ENCODE results near the gene TLL1.

Gene TLL1

GRCh38 chr4:165927366-165927765 is 54.3 kb downstream of the TLL1 start:
- TF ChIP-seq CTCF (IDR thresholded peaks at IDR 0.05; ENCODE audit: low read depth, low read length, poor library complexity, severe bottlenecking) (no peak), EZH2phosphoT487 (IDR thresholded peaks at IDR 0.05; ENCODE audit: borderline replicate concordance, low read length) (no peak)
- Histone ChIP-seq H3K36me3 (ENCODE audit: control insufficient read depth, low read length) (no peaks in the 10 kb centered on the region), H3K4me3 (ENCODE audit: low read length) (no peak overlapping the region), H3K9me2 (replicated peaks; ENCODE audit: control insufficient read depth, low read length) (no peaks in the 10 kb centered on the region), H3K27me3 (ENCODE audit: control insufficient read depth, low read length) (no peaks in the 10 kb centered on the region), H3K4me1 (ENCODE audit: control insufficient read depth, low read length) (no peaks in the 10 kb centered on the region), H3K4me2 (ENCODE audit: low read length) (no peak overlapping the region), H3K9me3 (ENCODE audit: control insufficient read depth, insufficient read depth, low read length) (no peaks in the 10 kb centered on the region), H4K20me1 (ENCODE audit: control insufficient read depth, insufficient read depth, low read depth, low read length) (no peaks in the 10 kb centered on the region), H3K79me2 (ENCODE audit: control insufficient read depth, low read length) (no peaks in the 10 kb centered on the region), H3F3A (ENCODE audit: control insufficient read depth, insufficient read depth) (no peaks in the 10 kb centered on the region), H3K27ac (ENCODE audit: low read depth, low read length) (no peak overlapping the region)

DNA sequence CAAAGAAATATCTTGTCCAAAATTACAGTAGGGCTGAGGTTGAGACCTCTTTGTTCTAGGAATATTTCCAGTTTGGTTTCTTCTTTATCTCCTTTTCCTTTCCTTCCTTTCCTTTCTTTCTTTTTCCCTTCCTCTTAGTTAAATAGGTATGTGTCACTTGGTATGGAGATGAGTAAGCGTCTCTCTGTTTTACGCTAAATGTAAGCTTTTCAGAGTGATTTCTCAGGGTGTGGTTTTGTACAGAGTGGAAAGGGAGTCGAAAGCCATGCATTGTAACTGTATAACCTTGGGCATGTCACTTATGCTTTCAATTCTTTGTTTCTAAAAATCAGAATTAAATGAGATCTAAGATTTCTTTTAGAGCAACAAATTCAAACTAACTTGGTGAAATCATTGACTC is 54.8 kb downstream of the TLL1 start:
- H3K9me3 ChIP-seq (ENCODE audit: control insufficient read depth, insufficient read depth, low read length), result no peaks in the 10 kb centered on the region
- H3K27me3 ChIP-seq (ENCODE audit: control insufficient read depth, low read length), result no peaks in the 10 kb centered on the region
- no peaks in the 10 kb centered on the region for H4K20me1 ChIP-seq (ENCODE audit: control insufficient read depth, insufficient read depth, low read depth, low read length)
- H3K9me2 ChIP-seq (replicated peaks; ENCODE audit: control insufficient read depth, low read length), result no peaks in the 10 kb centered on the region
- H3K27ac ChIP-seq (ENCODE audit: low read depth, low read length), result no peak overlapping the region
- H3K4me3 ChIP-seq (ENCODE audit: low read length), result no peak overlapping the region
- TF ChIP-seq EZH2phosphoT487 (IDR thresholded peaks at IDR 0.05; ENCODE audit: borderline replicate concordance, low read length) (no peak), CTCF (IDR thresholded peaks at IDR 0.05; ENCODE audit: low read depth, low read length, poor library complexity, severe bottlenecking) (no peak)
- H3K36me3 ChIP-seq (ENCODE audit: control insufficient read depth, low read length), result no peaks in the 10 kb centered on the region
- H3K4me2 ChIP-seq (ENCODE audit: low read length), result no peak overlapping the region
- no peaks in the 10 kb centered on the region for H3K4me1 ChIP-seq (ENCODE audit: control insufficient read depth, low read length)
- H3F3A ChIP-seq (ENCODE audit: control insufficient read depth, insufficient read depth), result no peaks in the 10 kb centered on the region
- no peaks in the 10 kb centered on the region for H3K79me2 ChIP-seq (ENCODE audit: control insufficient read depth, low read length)

DNA sequence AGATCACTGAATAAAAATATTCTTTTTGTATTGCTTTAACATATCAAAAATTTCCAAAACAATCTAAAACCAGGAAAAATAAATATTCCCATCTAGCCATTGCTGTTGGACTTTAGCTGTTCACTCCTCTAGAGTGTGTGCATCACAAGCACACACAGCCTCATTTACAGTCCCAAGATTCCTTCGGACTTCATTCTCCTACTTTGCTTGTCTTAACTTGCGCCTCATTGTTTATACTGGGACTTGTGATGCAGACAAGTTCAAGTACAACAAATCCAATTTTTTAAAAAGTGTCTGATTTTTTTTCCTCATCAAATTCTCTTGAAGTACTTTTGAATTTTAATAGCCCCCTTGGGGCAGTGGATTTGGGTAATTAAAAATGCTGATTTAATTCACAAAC is 55.6 kb downstream of the TLL1 start:
- Histone ChIP-seq H3K27me3 (ENCODE audit: control insufficient read depth, low read length) (no peaks in the 10 kb centered on the region), H3K36me3 (ENCODE audit: control insufficient read depth, low read length) (no peaks in the 10 kb centered on the region), H3K4me3 (ENCODE audit: low read length) (no peak overlapping the region), H3K79me2 (ENCODE audit: control insufficient read depth, low read length) (no peaks in the 10 kb centered on the region), H3K4me1 (ENCODE audit: control insufficient read depth, low read length) (no peaks in the 10 kb centered on the region), H3K9me2 (replicated peaks; ENCODE audit: control insufficient read depth, low read length) (no peaks in the 10 kb centered on the region), H3K4me2 (ENCODE audit: low read length) (no peak overlapping the region), H3K27ac (ENCODE audit: low read depth, low read length) (no peak overlapping the region), H4K20me1 (ENCODE audit: control insufficient read depth, insufficient read depth, low read depth, low read length) (no peaks in the 10 kb centered on the region), H3K9me3 (ENCODE audit: control insufficient read depth, insufficient read depth, low read length) (no peaks in the 10 kb centered on the region), H3F3A (ENCODE audit: control insufficient read depth, insufficient read depth) (no peaks in the 10 kb centered on the region)
- TF ChIP-seq CTCF (IDR thresholded peaks at IDR 0.05; ENCODE audit: low read depth, low read length, poor library complexity, severe bottlenecking) (no peak), EZH2phosphoT487 (IDR thresholded peaks at IDR 0.05; ENCODE audit: borderline replicate concordance, low read length) (no peak)

DNA sequence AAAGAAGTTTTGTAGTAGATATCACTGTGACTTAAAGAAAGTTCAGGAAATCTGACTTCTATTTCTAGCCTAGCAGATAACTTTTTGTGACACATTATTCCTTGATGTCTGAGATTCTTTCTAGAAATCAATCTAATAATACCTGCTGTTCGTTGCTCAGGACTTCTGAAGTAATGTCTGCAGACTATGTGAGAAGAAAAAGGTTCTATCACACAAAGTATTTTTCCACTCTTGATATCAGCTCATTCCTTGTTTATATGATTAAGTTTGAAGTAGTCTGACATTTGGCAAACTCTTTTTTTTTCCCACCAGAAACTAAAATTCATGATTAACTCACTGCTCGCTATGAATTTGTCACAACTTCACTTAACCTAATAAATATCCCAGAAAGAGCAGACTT is 56.6 kb downstream of the TLL1 start:
- Histone ChIP-seq H4K20me1 (ENCODE audit: control insufficient read depth, insufficient read depth, low read depth, low read length) (no peaks in the 10 kb centered on the region), H3F3A (ENCODE audit: control insufficient read depth, insufficient read depth) (no peaks in the 10 kb centered on the region), H3K4me3 (ENCODE audit: low read length) (no peak overlapping the region), H3K27ac (ENCODE audit: low read depth, low read length) (no peak overlapping the region), H3K4me1 (ENCODE audit: control insufficient read depth, low read length) (no peaks in the 10 kb centered on the region), H3K9me3 (ENCODE audit: control insufficient read depth, insufficient read depth, low read length) (no peaks in the 10 kb centered on the region), H3K27me3 (ENCODE audit: control insufficient read depth, low read length) (no peaks in the 10 kb centered on the region), H3K79me2 (ENCODE audit: control insufficient read depth, low read length) (no peaks in the 10 kb centered on the region), H3K4me2 (ENCODE audit: low read length) (no peak overlapping the region), H3K9me2 (replicated peaks; ENCODE audit: control insufficient read depth, low read length) (no peaks in the 10 kb centered on the region), H3K36me3 (ENCODE audit: control insufficient read depth, low read length) (no peaks in the 10 kb centered on the region)
- TF ChIP-seq EZH2phosphoT487 (IDR thresholded peaks at IDR 0.05; ENCODE audit: borderline replicate concordance, low read length) (no peak), CTCF (IDR thresholded peaks at IDR 0.05; ENCODE audit: low read depth, low read length, poor library complexity, severe bottlenecking) (no peak)
